Type B pancreatic cell (in vitro differentiated cells): ENCODE measurements around the gene ASXL3. TPM values are rescaled to one million over a fixed set of nuclear protein-coding genes. Genes with fewer than 3 reads are reported as not detected.

Experiments used
- DNase-seq: peaks from one replicate; pipeline ENCODE4 v3.0.0; 2021; ENCODE audit warnings: mixed read lengths; ENCODE audit not compliant: unreplicated experiment; ENCODE audit errors: extremely low spot score
- H3K27ac Mint-ChIP-seq: 2 replicates; pipeline ENCODE4 v1.8.0; 2021; ENCODE audit warnings: mild to moderate bottlenecking, mixed read lengths
- H3K27me3 Mint-ChIP-seq: 2 replicates; pipeline ENCODE4 v1.8.0; 2021; ENCODE audit warnings: mixed read lengths
- H3K36me3 Mint-ChIP-seq: 2 replicates; pipeline ENCODE4 v1.8.0; 2021; ENCODE audit warnings: mixed read lengths
- H3K4me1 Mint-ChIP-seq: one replicate; pipeline ENCODE4 v1.8.0; 2021; ENCODE audit warnings: mixed read lengths; ENCODE audit not compliant: unreplicated experiment
- H3K4me3 Mint-ChIP-seq: 2 replicates; pipeline ENCODE4 v1.8.0; 2021; ENCODE audit warnings: mild to moderate bottlenecking, mixed read lengths
- H3K9me3 Mint-ChIP-seq: 2 replicates; pipeline ENCODE4 v1.8.0; 2021; ENCODE audit warnings: mixed read lengths
- total RNA-seq: library from RNA; stranded (reverse); gene quantifications from 2 replicates; pipeline ENCODE4 v1.2.1, GENCODE V29; 2021; ENCODE audit warnings: low replicate concordance
- TF ChIP-seq, protein P1 (sequence below): fragments of 200-600 bp; sonication (generic); conservative IDR thresholded peaks from 2 replicates; pipeline ENCODE4 v1.5.0; 2021; ENCODE audit warnings: antibody characterized with exemption, mild to moderate bottlenecking

ASXL3 gene
- total RNA-seq, 1 donor from 2014 or later = 24.4 TPM

DNA sequence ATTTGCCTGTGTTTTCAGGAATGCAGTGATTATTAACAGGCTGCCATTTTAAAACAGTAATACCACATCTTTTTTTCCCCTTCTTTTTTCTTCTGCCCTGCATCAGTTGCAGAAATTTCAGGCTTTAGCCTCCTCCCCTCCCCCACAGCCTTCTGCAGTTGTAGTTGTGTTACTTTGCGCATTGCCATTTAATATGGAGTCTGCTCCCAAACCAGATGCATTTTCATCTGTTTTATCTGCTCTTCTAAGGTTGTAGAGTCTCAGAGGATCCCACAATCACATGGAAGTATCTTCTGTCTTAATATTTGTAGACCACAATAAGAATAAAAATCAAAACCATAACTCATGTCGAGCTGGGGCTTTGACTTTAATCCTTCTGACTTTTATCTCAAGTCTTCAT lies 3.8 kb downstream of the ASXL3 start:
- Mint-ChIP-seq H3K27me3 (no peaks in the 10 kb centered on the region), H3K9me3 (peaks cover 5% of the 10 kb centered on the region), H3K27ac (no peak overlapping the region), H3K4me3 (peak overlapping the region; percentile 44), H3K36me3 (peaks cover 9% of the 10 kb centered on the region), H3K4me1 (peaks cover 19% of the 10 kb centered on the region)
- TF ChIP-seq, protein P1, sequence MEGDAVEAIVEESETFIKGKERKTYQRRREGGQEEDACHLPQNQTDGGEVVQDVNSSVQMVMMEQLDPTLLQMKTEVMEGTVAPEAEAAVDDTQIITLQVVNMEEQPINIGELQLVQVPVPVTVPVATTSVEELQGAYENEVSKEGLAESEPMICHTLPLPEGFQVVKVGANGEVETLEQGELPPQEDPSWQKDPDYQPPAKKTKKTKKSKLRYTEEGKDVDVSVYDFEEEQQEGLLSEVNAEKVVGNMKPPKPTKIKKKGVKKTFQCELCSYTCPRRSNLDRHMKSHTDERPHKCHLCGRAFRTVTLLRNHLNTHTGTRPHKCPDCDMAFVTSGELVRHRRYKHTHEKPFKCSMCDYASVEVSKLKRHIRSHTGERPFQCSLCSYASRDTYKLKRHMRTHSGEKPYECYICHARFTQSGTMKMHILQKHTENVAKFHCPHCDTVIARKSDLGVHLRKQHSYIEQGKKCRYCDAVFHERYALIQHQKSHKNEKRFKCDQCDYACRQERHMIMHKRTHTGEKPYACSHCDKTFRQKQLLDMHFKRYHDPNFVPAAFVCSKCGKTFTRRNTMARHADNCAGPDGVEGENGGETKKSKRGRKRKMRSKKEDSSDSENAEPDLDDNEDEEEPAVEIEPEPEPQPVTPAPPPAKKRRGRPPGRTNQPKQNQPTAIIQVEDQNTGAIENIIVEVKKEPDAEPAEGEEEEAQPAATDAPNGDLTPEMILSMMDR = no peak
- DNase-seq = no peak

DNA sequence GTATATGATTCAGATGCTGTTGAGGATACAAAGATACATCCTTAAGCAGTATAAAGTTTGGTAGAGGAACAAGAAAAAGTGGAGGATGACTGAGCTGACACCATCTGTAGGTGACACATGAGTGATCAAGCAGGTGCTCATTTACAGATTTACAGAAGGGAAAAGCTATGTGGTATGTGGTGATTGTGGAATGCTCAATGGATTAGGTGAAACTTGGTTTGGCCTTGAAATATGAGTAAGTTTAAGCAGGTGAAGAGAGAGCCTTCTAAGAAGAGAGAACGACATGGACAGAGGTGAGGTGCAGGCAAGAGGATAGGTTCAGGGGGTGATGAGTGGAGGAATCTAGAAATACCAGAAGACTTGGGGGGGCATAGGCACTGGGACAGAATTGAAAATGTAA lies 5.9 kb downstream of the ASXL3 start:
- H3K27me3 Mint-ChIP-seq = no peaks in the 10 kb centered on the region
- H3K9me3 Mint-ChIP-seq = peaks cover 7% of the 10 kb centered on the region
- no peak for DNase-seq
- H3K27ac Mint-ChIP-seq = no peak overlapping the region
- TF ChIP-seq, protein P1 = no peak
- H3K4me3 Mint-ChIP-seq = peak overlapping the region; percentile 0
- H3K36me3 Mint-ChIP-seq = peaks cover 12% of the 10 kb centered on the region
- peaks cover 19% of the 10 kb centered on the region for H3K4me1 Mint-ChIP-seq

DNA sequence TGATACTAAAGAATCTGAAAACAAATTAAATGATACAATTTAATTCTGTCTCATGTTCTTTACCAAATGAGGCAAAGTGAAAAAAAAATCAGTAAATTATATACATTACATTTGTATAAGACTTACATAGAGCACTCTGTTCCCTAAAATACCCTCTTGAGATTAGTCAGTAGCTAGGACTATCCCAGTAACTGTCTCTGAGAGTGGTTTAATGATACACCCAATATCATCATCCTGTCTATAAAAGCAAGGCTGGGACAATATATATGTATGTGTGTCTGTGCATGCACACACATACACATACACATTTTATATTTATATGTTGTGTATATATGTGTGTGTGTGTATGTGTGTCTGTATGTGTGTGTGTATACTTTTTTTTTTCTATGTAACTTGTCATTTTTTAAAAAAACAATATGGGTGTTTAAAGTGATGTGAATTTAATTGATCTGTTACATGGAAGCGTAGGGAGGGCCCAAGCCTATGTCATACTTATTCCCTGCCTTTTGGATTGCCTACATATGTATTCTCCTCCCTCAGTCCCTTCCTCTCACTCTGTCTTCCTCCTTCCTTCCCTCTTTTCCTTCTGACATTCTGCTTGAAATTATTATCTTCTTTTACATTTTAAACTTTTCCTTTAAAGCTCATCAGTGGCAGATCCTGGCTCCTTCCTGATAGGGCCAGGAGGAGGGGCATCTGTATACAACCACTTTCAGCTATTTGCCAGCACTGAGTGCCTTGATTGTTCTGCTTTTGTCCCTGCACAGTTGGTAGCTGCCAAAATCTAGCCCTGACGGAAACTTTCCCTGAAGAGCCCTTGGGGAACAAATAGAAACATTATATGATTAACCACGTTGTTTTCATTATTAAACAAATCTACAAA lies 6.8 kb downstream of the ASXL3 start:
- H3K4me1 Mint-ChIP-seq = peaks cover 19% of the 10 kb centered on the region
- no peak for DNase-seq
- H3K4me3 Mint-ChIP-seq = no peak overlapping the region
- H3K36me3 Mint-ChIP-seq = peaks cover 12% of the 10 kb centered on the region
- H3K27me3 Mint-ChIP-seq = no peaks in the 10 kb centered on the region
- H3K27ac Mint-ChIP-seq = no peak overlapping the region
- TF ChIP-seq, protein P1 = no peak
- H3K9me3 Mint-ChIP-seq = peaks cover 7% of the 10 kb centered on the region

DNA sequence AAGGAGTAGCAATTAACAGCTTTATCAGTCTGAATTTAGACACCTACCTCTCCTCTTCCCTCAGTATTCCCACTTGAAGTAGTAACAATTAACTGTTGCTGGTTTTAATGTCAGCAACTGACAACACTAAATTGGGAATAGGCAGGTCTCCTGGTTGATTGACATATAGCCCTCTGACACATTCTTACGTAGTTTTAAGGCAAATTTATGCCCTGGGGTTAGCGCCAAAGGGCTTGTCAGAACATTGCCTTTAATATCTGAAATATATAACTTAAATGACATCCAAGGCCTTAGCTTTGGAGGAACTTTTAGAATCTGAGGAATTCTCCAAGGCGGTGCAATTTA lies 7.4 kb downstream of the ASXL3 start:
- Mint-ChIP-seq H3K9me3 (peaks cover 7% of the 10 kb centered on the region), H3K4me1 (peaks cover 19% of the 10 kb centered on the region), H3K27me3 (no peaks in the 10 kb centered on the region), H3K4me3 (no peak overlapping the region), H3K27ac (no peak overlapping the region), H3K36me3 (peaks cover 12% of the 10 kb centered on the region)
- DNase-seq = no peak
- TF ChIP-seq, protein P1 = no peak

DNA sequence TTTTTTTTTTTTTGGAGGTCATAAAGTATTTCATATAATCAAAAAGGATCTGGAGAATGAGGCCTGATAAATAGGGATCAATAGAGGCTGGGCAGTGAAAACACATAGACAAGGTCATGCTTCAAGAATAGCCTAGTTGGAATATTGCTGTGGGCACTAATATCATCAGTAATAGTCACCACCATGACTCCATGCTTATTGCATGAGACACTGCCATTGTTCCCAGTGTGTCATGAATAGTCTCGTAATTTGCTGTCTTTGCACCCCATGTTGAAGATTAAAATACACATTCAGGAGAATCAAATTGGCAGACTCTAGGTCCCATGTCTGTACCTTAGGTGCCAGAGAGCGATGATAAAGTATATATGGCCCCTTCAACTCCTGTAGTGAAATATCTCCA lies 10.3 kb downstream of the ASXL3 start:
- Mint-ChIP-seq H3K9me3 (peaks cover 10% of the 10 kb centered on the region), H3K36me3 (peaks cover 12% of the 10 kb centered on the region), H3K27ac (no peak overlapping the region), H3K4me1 (peaks cover 21% of the 10 kb centered on the region), H3K27me3 (no peaks in the 10 kb centered on the region), H3K4me3 (no peak overlapping the region)
- no peak for DNase-seq
- TF ChIP-seq, protein P1 = no peak
